GM19452 (cell line): Measurements from ENCODE around the gene TCEA3.

Source experiments
- ATAC-seq: cut with Tn5 transposase; IDR thresholded peaks from one replicate; pipeline ENCODE4 v1.9.1; 2021; ENCODE audit not compliant: unreplicated experiment

The TCEA3 gene

DNA sequence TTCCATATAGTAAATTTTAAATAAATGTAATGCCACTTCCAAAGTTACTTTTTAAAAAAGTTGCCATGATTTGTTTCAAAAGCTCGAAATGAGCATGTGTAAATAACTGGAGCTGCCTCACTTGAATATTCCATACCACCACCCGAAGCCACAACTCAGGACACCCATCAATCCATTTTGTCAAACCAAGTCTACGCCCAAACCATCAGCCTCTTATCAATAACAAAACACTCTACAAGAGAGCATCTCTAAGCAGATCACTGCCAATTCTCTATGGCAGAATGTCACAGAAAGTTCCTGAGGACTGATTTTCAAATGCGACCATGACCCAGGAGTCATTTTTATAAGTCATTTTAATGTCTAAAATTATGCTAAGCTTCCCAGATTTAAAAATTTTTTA, 84.9 kb downstream of the TCEA3 start:
- ATAC-seq: no peak

DNA sequence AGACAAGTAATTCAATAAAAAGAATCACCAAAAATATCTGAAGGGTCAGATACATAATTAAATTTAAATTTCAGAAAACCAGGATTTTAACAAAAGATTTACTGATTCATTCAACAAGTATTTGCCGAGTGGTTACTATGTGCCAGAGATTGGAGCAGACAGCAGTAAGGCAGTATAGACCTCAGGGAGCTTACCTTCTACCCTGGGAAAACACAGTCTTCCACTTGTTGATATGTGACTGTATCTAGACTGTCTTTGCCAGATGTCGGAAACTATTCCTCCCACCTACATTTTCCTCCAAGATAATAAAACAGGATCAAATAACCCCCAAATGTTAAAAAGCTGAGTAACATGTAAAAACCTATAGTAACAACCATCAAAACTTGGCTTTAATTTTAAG, 86.7 kb downstream of the TCEA3 start:
- no peak for ATAC-seq

- ATAC-seq: no peak
Observed at GRCh38 chr1:23331713-23332112, 92.8 kb downstream of the TCEA3 start.
